ENCODE measurements around the gene KDM1B. TPM values are rescaled to one million over a fixed set of nuclear protein-coding genes. Genes with fewer than 3 reads are reported as not detected.
"Not testable (repeated sequence)": the region's sequence is repeated elsewhere in the genome, so short reads cannot be mapped to it uniquely, and the experiment has no call there.

Gene KDM1B
- total and polyA plus RNA-seq, 5 donors from 2014 or later, result 0.94 to 13.1 (median 3.2) TPM

DNA sequence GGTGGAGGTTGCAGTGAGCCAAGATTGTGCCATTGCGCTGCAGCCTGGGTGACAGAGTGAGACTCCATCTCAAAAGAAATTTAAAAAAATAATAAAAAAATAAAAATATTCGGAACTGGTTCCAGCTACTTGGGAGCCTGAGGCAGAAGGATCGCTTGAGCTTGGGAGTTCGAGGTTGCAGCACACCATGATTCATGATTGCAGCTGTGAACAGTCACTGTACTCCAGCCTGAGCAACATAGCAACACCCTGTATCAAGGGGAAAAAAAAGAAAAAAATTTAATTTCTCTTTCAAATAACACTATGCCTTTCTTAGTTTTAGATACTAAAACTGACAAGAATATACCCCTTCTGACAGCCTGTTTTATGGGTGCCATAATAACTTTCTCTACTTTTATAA lies 10.5 kb downstream of the KDM1B start:
- Mint-ChIP-seq H3K27ac (no peak overlapping the region), H3K9me3 (peaks cover 0 to 7% (median 0%) of the 10 kb centered on the region in 7 donors), H3K4me3 (no peak overlapping the region), H3K36me3 (peaks cover 39% of the 10 kb centered on the region), H3K27me3 (no peaks in the 10 kb centered on the region), H3K4me1 (peaks cover 4 to 10% (median 6%) of the 10 kb centered on the region in 4 donors)
- ATAC-seq (ENCODE audit: low read depth in 2 of 2) (no peak), DNase-seq (no peak)
- H3K36me3 ChIP-seq (ENCODE audit: control insufficient read depth, insufficient read depth, low read length), result peaks cover 68% of the 10 kb centered on the region
- H3K4me1 ChIP-seq (ENCODE audit: control insufficient read depth, insufficient read depth, low read length, poor library complexity, severe bottlenecking), result no peaks in the 10 kb centered on the region
- H3K27me3 ChIP-seq (ENCODE audit: control insufficient read depth, insufficient read depth, low read length), result no peaks in the 10 kb centered on the region
- H3K27ac ChIP-seq (ENCODE audit: insufficient read depth, low read length, poor library complexity, severe bottlenecking), result no peak overlapping the region
- no peak overlapping the region for H3K4me3 ChIP-seq (ENCODE audit: low read depth, low read length)
- H3K9me3 ChIP-seq (ENCODE audit: control insufficient read depth in 2 of 2, low read length in 2 of 2), result no peaks in the 10 kb centered on the region

DNA sequence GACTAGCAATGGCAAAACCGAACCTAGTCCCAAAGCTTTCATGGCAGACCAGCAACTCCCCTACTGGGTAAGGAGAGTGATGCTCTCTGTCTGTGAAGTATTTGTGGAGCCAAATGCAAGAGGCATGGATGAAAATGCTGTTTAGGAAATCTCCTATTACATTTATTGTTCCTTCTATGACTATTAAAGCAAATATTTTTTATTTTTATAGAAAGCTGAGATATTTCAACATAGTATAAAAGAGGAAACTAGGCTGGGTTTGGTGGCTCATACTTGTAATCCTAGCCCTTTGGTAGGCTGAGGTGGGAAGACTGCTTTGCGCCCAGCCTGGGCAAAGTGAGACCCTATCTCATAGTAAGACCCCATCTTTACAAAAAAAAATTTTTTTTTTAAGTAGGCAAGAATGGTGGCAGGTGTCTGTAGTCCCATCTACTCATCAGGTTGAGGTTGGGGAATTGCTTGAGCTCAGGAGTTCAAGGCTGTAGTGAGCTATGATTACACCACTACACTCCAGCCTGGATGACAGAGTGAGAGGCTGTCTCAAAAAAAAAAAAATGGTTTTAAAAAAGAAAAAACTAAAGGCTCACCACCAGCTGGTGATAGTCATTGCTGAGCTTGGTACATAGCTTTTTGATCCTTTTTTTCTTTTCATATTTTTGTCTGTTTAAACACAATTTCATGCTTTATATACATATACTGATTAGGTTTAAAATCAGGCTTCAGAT lies 11.3 kb downstream of the KDM1B start:
- Histone ChIP-seq H3K27me3 (ENCODE audit: control insufficient read depth, insufficient read depth, low read length) (no peaks in the 10 kb centered on the region), H3K4me1 (ENCODE audit: control insufficient read depth, insufficient read depth, low read length, poor library complexity, severe bottlenecking) (no peaks in the 10 kb centered on the region), H3K27ac (ENCODE audit: insufficient read depth, low read length, poor library complexity, severe bottlenecking) (no peak overlapping the region), H3K4me3 (ENCODE audit: low read depth, low read length) (no peak overlapping the region), H3K9me3 (ENCODE audit: control insufficient read depth in 2 of 2, low read length in 2 of 2) (no peaks in the 10 kb centered on the region), H3K36me3 (ENCODE audit: control insufficient read depth, insufficient read depth, low read length) (peaks cover 64% of the 10 kb centered on the region)
- Mint-ChIP-seq H3K36me3 (peaks cover 40% of the 10 kb centered on the region), H3K4me1 (peaks cover 0 to 7% (median 4%) of the 10 kb centered on the region in 4 donors), H3K27me3 (no peaks in the 10 kb centered on the region), H3K9me3 (peaks cover 0 to 7% (median 0%) of the 10 kb centered on the region in 7 donors), H3K27ac (no peak overlapping the region), H3K4me3 (no peak overlapping the region)
- DNase-seq (no peak), ATAC-seq (ENCODE audit: low read depth in 2 of 2) (no peak)

DNA sequence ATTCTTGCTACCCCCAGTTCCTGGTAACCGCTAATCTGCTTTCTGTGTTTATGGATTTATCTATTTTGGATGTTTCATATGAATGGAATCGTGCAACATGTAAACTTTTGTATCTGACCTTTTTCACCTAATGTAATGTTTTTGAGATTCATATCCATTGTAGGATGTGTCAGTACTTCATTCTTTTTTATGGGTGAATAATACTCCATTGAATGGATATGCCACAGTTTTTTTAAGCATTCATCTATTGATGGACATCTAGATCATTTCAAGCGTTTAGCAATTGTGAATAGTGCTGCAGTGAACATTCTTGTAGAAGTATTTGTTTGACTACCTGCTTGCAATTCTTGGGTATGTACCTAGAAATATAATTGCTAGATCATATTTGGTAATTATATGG lies 13.0 kb downstream of the KDM1B start:
- no peak overlapping the region for H3K4me3 ChIP-seq (ENCODE audit: low read depth, low read length)
- H3K9me3 ChIP-seq (ENCODE audit: control insufficient read depth in 2 of 2, low read length in 2 of 2), result no peaks in the 10 kb centered on the region
- H3K36me3 ChIP-seq (ENCODE audit: control insufficient read depth, insufficient read depth, low read length), result peaks cover 56% of the 10 kb centered on the region
- H3K27ac ChIP-seq (ENCODE audit: insufficient read depth, low read length, poor library complexity, severe bottlenecking), result no peak overlapping the region
- ATAC-seq (ENCODE audit: low read depth in 2 of 2) (no peak), DNase-seq (no peak)
- peak overlapping the region in 1 of 3 donors; percentile 8 for H3K27ac Mint-ChIP-seq
- H3K9me3 Mint-ChIP-seq, result peaks cover 0 to 7% (median 0%) of the 10 kb centered on the region in 7 donors
- no peaks in the 10 kb centered on the region for H3K4me1 ChIP-seq (ENCODE audit: control insufficient read depth, insufficient read depth, low read length, poor library complexity, severe bottlenecking)
- no peak overlapping the region for H3K4me3 Mint-ChIP-seq
- no peaks in the 10 kb centered on the region for H3K27me3 Mint-ChIP-seq
- H3K27me3 ChIP-seq (ENCODE audit: control insufficient read depth, insufficient read depth, low read length), result no peaks in the 10 kb centered on the region
- H3K36me3 Mint-ChIP-seq, result peaks cover 38% of the 10 kb centered on the region
- peaks cover 0 to 5% (median 3%) of the 10 kb centered on the region in 4 donors for H3K4me1 Mint-ChIP-seq

DNA sequence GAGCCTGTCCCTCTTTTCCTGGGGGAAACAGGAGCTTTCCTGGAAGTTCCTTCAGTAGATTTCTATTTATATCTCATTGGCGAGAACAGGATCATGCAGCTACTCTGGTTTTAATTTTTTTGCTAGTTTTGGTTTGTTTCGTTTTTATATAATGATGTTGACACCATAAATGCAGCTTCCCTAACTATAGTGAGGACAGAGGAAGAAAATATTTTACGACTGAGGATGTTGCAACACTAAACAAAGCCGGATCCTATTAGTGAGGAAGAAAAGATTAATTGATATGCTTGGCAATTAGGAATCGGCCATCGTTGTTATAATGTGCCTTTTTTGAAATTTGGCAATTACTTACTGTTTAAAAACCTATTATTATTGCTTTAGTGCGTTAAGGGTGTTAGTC lies 16.6 kb downstream of the KDM1B start:
- H3K36me3 Mint-ChIP-seq, result peaks cover 57% of the 10 kb centered on the region
- no peaks in the 10 kb centered on the region for H3K27me3 ChIP-seq (ENCODE audit: control insufficient read depth, insufficient read depth, low read length)
- H3K27ac ChIP-seq (ENCODE audit: insufficient read depth, low read length, poor library complexity, severe bottlenecking), result no peak overlapping the region
- no peak overlapping the region for H3K27ac Mint-ChIP-seq
- H3K4me1 Mint-ChIP-seq, result peaks cover 3 to 17% (median 14%) of the 10 kb centered on the region in 4 donors
- H3K36me3 ChIP-seq (ENCODE audit: control insufficient read depth, insufficient read depth, low read length), result peaks cover 43% of the 10 kb centered on the region
- DNase-seq (no peak), ATAC-seq (ENCODE audit: low read depth in 2 of 2) (no peak)
- H3K4me3 Mint-ChIP-seq, result no peak overlapping the region
- no peak overlapping the region for H3K4me3 ChIP-seq (ENCODE audit: low read depth, low read length)
- no peaks in the 10 kb centered on the region for H3K9me3 ChIP-seq (ENCODE audit: control insufficient read depth in 2 of 2, low read length in 2 of 2)
- no peaks in the 10 kb centered on the region for H3K27me3 Mint-ChIP-seq
- peaks cover 0 to 7% (median 0%) of the 10 kb centered on the region in 7 donors for H3K9me3 Mint-ChIP-seq
- H3K4me1 ChIP-seq (ENCODE audit: control insufficient read depth, insufficient read depth, low read length, poor library complexity, severe bottlenecking), result no peaks in the 10 kb centered on the region

DNA sequence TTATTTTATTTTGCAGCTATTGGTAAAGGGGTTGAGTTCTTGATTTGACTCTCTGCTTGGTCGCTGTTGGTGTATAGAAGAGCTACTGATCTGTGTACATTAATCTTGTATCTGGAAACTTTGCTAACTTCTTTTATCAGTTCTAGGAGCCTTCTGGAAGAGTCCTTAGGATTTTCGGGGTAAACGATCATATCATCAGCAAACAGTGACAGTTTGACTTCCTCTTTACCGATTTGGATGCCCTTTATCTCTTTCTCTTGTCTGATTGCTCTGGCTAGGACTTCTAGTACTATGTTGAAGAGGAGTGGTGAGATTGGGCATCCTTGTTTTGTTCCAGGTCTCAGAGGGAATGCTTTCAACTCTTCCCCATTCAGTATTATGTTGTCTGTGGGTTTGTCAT lies 21.0 kb downstream of the KDM1B start:
- Mint-ChIP-seq H3K27ac (peak overlapping the region in 1 of 3 donors; percentile 6), H3K36me3 (peaks cover 70% of the 10 kb centered on the region), H3K4me1 (peaks cover 14 to 35% (median 28%) of the 10 kb centered on the region in 4 donors)
- peaks cover 18% of the 10 kb centered on the region for H3K36me3 ChIP-seq (ENCODE audit: control insufficient read depth, insufficient read depth, low read length)
- not testable (repeated sequence) for H3K9me3 Mint-ChIP-seq; ATAC-seq (ENCODE audit: low read depth in 2 of 2); H3K4me3 Mint-ChIP-seq; H3K4me3 ChIP-seq (ENCODE audit: low read depth, low read length); H3K27me3 ChIP-seq (ENCODE audit: control insufficient read depth, insufficient read depth, low read length); H3K27me3 Mint-ChIP-seq; DNase-seq; H3K9me3 ChIP-seq (ENCODE audit: control insufficient read depth in 2 of 2, low read length in 2 of 2); H3K27ac ChIP-seq (ENCODE audit: insufficient read depth, low read length, poor library complexity, severe bottlenecking); H3K4me1 ChIP-seq (ENCODE audit: control insufficient read depth, insufficient read depth, low read length, poor library complexity, severe bottlenecking)

DNA sequence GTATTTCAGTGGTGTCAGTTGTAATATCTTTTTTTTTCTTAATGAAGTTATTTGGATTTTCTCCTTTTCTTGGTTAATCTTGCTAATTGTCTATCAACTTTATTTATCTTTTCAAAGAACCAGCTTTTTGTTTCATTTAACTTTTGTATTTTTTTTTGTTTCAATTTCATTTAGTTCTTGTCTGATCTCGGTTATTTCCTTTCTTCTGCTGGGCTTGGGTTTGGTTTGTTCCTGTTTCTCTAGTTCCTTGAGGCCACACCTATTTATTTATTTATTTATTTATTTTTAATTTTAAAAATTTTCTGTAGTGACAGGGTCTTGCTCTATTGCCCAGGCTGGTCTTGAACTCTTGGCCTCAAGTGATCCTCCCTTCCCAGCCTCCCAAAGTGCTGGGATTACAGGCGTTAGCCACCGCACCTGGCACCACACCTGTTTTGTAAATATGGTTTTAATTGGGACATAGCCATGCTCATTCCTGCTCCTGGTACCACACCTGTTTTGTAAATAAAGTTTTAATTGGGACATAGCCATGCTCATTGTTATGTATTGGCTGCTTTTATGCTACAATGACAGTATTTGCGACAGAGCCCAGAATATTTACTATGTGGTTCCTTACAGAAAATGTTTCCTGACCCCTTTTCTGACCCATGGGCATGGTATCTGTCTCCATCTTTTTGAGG lies 22.2 kb downstream of the KDM1B start:
- Histone ChIP-seq H3K27me3 (ENCODE audit: control insufficient read depth, insufficient read depth, low read length) (no peaks in the 10 kb centered on the region), H3K36me3 (ENCODE audit: control insufficient read depth, insufficient read depth, low read length) (peaks cover 12% of the 10 kb centered on the region), H3K4me3 (ENCODE audit: low read depth, low read length) (no peak overlapping the region), H3K4me1 (ENCODE audit: control insufficient read depth, insufficient read depth, low read length, poor library complexity, severe bottlenecking) (no peaks in the 10 kb centered on the region), H3K9me3 (ENCODE audit: control insufficient read depth in 2 of 2, low read length in 2 of 2) (no peaks in the 10 kb centered on the region), H3K27ac (ENCODE audit: insufficient read depth, low read length, poor library complexity, severe bottlenecking) (no peak overlapping the region)
- no peak overlapping the region for H3K4me3 Mint-ChIP-seq
- H3K4me1 Mint-ChIP-seq, result peaks cover 14 to 33% (median 25%) of the 10 kb centered on the region in 4 donors
- ATAC-seq (ENCODE audit: low read depth in 2 of 2) (no peak), DNase-seq (peak in 1 of 3 donors; percentile 10)
- no peaks in the 10 kb centered on the region for H3K27me3 Mint-ChIP-seq
- peaks cover 72% of the 10 kb centered on the region for H3K36me3 Mint-ChIP-seq
- H3K27ac Mint-ChIP-seq, result no peak overlapping the region
- H3K9me3 Mint-ChIP-seq, result no peaks in the 10 kb centered on the region

DNA sequence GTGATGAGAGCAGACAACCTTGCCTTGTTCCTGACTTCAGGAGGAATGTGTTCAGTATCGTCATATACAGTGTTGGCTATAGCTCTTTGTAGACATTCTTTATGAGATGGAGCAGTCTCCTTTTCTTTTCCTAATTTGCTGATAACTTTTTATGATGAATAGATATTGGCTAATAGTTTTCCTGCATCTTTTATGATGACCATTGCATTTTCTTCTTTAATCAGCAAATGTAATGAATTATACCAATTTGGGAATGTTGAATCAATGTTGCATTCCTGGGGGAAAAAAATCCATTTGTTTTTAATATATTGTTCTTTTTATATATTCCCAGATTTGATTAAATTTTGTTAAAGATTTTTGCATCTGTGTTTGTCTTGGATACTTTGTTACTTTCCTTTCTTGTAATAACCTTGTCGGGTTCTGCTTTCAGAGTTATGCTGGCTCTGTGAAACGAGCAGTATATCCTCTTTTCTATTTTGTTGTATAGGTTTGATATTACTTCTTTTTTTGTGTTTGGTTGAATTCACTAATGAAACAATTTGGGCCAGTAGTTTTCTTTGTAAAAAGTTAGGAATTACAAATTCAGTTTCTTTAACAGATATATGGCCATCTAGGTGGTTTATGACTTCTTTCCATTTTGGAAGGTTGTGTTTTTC lies 23.9 kb downstream of the KDM1B start:
- H3K36me3 ChIP-seq (ENCODE audit: control insufficient read depth, insufficient read depth, low read length), result peaks cover 10% of the 10 kb centered on the region
- no peaks in the 10 kb centered on the region for H3K27me3 Mint-ChIP-seq
- H3K9me3 Mint-ChIP-seq, result no peaks in the 10 kb centered on the region
- no peak overlapping the region for H3K4me3 Mint-ChIP-seq
- no peak overlapping the region for H3K27ac ChIP-seq (ENCODE audit: insufficient read depth, low read length, poor library complexity, severe bottlenecking)
- peak overlapping the region in 2 of 3 donors; percentile 65 to 71 for H3K27ac Mint-ChIP-seq
- ATAC-seq (ENCODE audit: low read depth in 2 of 2) (no peak), DNase-seq (no peak)
- no peak overlapping the region for H3K4me3 ChIP-seq (ENCODE audit: low read depth, low read length)
- peaks cover 17 to 33% (median 25%) of the 10 kb centered on the region in 4 donors for H3K4me1 Mint-ChIP-seq
- H3K27me3 ChIP-seq (ENCODE audit: control insufficient read depth, insufficient read depth, low read length), result no peaks in the 10 kb centered on the region
- no peaks in the 10 kb centered on the region for H3K9me3 ChIP-seq (ENCODE audit: control insufficient read depth in 2 of 2, low read length in 2 of 2)
- no peaks in the 10 kb centered on the region for H3K4me1 ChIP-seq (ENCODE audit: control insufficient read depth, insufficient read depth, low read length, poor library complexity, severe bottlenecking)
- H3K36me3 Mint-ChIP-seq, result peaks cover 78% of the 10 kb centered on the region
